HEK293 (cell line): ENCODE results near the gene SLFN11.

Experiments
- ZNF202 ChIP-seq: fragments of 450-650 bp; formaldehyde crosslinking; IDR thresholded peaks from 2 replicates; pipeline ENCODE4 v1.5.1; 2016; ENCODE audit warnings: missing biosample characterization, missing genetic modification characterization, borderline replicate concordance
- ZNF274 ChIP-seq, 2 experiments: fragments of 200-500 bp in 1 of 2; fragments of 450-650 bp in 1 of 2; sonication (Bioruptor generic) in 1 of 2; formaldehyde crosslinking in 1 of 2; IDR thresholded peaks; 2 replicates each; pipeline versions ENCODE4 v1.5.1 to v1.6.1; 2014 to 2016; ENCODE audit warnings: borderline replicate concordance in 1 of 2, inconsistent platforms in 1 of 2, low read length in 1 of 2, missing biosample characterization in 1 of 2, missing genetic modification characterization in 1 of 2
- TF ChIP-seq, protein P1 (sequence below): fragments of 450-650 bp; formaldehyde crosslinking; IDR thresholded peaks from 2 replicates; pipeline ENCODE4 v1.5.1; 2017; ENCODE audit warnings: missing biosample characterization, mild to moderate bottlenecking, missing genetic modification characterization, moderate library complexity
- TF ChIP-seq, protein P2 (sequence below): fragments of 450-650 bp; formaldehyde crosslinking; conservative IDR thresholded peaks from 2 replicates; pipeline ENCODE4 v1.5.1; 2016; ENCODE audit warnings: low read depth, missing biosample characterization, missing genetic modification characterization
- TF ChIP-seq, protein P3 (sequence below): fragments of 450-650 bp; formaldehyde crosslinking; IDR thresholded peaks from 2 replicates; pipeline ENCODE4 v1.5.1; 2016; ENCODE audit warnings: missing biosample characterization, missing genetic modification characterization

DNA sequence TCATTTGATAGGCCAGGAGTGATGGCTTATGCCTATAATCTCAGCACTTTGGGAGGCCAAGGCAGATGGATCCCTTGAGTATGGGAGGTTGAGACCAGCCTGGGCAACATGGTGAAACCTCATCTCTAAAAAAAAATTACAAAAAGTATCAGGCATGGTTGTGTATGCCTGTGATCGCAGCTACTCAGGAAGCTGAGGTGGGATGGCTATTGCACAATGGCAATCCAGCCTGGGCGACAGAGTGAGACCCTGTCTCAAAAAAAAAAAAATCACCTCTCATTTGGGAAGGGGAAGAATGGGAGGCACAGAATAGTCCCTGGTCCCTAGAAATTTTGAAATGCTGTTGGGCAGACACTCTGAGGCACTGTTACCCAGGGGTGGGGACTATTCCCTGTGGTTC, 35.2 kb downstream of the SLFN11 start:
- TF ChIP-seq, protein P1, sequence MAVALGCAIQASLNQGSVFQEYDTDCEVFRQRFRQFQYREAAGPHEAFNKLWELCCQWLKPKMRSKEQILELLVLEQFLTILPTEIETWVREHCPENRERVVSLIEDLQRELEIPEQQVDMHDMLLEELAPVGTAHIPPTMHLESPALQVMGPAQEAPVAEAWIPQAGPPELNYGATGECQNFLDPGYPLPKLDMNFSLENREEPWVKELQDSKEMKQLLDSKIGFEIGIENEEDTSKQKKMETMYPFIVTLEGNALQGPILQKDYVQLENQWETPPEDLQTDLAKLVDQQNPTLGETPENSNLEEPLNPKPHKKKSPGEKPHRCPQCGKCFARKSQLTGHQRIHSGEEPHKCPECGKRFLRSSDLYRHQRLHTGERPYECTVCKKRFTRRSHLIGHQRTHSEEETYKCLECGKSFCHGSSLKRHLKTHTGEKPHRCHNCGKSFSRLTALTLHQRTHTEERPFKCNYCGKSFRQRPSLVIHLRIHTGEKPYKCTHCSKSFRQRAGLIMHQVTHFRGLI (tag by site-specific recombination): no peak
- TF ChIP-seq, protein P2, sequence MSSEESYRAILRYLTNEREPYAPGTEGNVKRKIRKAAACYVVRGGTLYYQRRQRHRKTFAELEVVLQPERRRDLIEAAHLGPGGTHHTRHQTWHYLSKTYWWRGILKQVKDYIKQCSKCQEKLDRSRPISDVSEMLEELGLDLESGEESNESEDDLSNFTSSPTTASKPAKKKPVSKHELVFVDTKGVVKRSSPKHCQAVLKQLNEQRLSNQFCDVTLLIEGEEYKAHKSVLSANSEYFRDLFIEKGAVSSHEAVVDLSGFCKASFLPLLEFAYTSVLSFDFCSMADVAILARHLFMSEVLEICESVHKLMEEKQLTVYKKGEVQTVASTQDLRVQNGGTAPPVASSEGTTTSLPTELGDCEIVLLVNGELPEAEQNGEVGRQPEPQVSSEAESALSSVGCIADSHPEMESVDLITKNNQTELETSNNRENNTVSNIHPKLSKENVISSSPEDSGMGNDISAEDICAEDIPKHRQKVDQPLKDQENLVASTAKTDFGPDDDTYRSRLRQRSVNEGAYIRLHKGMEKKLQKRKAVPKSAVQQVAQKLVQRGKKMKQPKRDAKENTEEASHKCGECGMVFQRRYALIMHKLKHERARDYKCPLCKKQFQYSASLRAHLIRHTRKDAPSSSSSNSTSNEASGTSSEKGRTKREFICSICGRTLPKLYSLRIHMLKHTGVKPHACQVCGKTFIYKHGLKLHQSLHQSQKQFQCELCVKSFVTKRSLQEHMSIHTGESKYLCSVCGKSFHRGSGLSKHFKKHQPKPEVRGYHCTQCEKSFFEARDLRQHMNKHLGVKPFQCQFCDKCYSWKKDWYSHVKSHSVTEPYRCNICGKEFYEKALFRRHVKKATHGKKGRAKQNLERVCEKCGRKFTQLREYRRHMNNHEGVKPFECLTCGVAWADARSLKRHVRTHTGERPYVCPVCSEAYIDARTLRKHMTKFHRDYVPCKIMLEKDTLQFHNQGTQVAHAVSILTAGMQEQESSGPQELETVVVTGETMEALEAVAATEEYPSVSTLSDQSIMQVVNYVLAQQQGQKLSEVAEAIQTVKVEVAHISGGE (tag by site-specific recombination): no peak
- TF ChIP-seq ZNF202 (no peak), ZNF274 (IDR thresholded peaks at IDR 0.05; ENCODE audit: low read length) (no peak), ZNF274 (tag by site-specific recombination; IDR thresholded peaks at IDR 0.05; ENCODE audit: borderline replicate concordance) (no peak)
- TF ChIP-seq, protein P3, sequence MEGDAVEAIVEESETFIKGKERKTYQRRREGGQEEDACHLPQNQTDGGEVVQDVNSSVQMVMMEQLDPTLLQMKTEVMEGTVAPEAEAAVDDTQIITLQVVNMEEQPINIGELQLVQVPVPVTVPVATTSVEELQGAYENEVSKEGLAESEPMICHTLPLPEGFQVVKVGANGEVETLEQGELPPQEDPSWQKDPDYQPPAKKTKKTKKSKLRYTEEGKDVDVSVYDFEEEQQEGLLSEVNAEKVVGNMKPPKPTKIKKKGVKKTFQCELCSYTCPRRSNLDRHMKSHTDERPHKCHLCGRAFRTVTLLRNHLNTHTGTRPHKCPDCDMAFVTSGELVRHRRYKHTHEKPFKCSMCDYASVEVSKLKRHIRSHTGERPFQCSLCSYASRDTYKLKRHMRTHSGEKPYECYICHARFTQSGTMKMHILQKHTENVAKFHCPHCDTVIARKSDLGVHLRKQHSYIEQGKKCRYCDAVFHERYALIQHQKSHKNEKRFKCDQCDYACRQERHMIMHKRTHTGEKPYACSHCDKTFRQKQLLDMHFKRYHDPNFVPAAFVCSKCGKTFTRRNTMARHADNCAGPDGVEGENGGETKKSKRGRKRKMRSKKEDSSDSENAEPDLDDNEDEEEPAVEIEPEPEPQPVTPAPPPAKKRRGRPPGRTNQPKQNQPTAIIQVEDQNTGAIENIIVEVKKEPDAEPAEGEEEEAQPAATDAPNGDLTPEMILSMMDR: no peak
